Renal pelvis (tissue), 4 donors: ENCODE results near the gene CEP85L. TPM values are rescaled to one million over a fixed set of nuclear protein-coding genes. Genes with fewer than 3 reads are reported as not detected.

Source experiments
- DNase-seq: peaks from one replicate; pipeline ENCODE4 v3.0.0-alpha.2; 2013
- polyA plus RNA-seq, 3 donors: library from polyadenylated mRNA; unstranded; fragments of 120-200 nt; gene quantifications; one replicate each; pipeline ENCODE4 v1.2.1, GENCODE V29; 2013; ENCODE audit not compliant: insufficient read length in 3 of 3

CEP85L gene
- polyA plus RNA-seq, 3 donors: 6.3 to 6.4 (median 6.4) TPM

DNA sequence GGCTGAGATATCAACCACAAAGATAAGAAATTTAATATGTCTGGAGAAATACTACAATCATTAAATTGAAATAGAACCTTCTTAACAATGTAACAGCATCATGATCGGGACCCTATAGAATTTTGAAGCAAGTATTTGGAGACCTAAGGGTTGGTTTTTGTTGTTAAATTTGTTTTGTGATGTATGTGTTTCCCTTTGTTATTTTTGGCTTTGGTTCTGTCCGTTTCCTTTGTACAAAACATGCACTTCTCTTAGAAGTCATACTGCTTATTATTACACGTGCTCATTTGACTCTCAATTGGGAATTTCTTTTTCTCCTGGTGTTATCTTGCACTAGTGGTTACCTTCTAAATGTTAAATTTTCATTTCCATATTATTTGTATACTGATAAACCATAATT, 107.3 kb downstream of the CEP85L start:
- DNase-seq: no peak

DNA sequence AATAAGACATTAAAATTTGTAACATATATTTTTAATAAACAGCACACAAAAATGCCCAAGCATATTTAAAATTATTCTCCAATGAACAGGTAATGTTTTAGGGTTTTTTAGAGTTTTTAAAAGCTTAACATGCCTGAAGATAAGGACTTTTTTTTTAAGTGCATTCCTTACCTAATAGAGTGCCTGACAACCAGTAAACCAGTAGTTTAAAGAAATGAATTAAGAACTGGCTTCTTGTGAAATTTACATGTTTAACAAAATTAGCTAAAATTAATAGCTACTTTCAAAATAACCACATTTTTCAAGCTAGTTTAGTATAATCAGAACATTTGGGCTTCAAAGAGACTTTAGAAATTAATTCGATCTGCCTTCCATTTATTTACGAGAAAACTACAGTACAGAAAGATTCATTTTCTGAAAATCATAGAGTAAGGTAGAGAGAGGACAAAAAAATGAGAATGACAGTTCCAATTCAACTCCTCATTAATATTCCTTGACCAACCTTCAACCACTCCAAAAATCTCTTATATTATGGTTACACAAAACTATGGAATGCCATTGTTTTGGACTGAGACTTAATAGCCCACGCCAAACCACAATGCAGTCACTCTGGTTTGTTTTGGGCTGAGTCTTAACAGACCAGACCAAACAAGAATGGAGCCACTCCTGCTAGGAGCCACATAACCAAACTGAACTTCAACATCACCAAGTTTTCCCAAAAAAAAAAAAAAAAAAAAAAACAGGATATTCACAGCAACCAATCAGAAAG, 109.0 kb downstream of the CEP85L start:
- DNase-seq: no peak

DNA sequence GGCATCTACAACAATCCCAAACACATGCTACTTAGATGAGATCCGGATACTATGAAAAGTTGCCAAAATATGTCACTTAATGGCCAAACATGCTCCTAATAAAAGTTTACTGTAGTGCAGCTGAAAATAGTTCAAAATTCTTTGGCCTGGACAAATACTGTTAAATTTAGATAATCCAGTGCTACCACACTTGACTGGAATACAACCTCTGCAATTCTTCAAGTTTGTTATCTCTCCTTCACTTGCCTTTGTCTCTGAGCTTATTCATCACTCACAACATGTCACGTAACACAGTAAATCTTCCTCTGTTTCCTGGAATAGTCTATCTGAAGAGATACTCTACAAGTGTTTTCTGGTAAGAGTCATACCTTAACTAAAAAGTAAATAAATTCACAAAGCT, 113.8 kb downstream of the CEP85L start:
- DNase-seq: peak; percentile 8

DNA sequence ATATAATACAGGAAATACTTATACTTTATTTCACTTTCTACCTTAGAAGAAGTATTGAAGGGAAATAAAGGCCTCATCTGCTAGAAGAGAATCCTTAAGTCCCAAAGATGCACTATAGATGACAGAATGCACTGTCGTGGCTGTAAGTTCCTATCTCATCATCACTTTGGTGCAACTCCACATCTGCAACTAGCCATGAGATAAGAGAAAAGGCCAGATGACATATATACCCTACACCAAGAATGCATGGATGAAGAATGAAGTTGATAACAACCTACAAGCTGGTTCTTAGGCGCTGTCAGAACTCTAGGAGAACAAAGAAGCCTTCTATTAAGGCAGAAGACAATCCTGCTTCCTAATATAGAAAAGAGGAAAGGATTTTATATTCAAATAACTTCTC, 114.9 kb downstream of the CEP85L start:
- no peak for DNase-seq

DNA sequence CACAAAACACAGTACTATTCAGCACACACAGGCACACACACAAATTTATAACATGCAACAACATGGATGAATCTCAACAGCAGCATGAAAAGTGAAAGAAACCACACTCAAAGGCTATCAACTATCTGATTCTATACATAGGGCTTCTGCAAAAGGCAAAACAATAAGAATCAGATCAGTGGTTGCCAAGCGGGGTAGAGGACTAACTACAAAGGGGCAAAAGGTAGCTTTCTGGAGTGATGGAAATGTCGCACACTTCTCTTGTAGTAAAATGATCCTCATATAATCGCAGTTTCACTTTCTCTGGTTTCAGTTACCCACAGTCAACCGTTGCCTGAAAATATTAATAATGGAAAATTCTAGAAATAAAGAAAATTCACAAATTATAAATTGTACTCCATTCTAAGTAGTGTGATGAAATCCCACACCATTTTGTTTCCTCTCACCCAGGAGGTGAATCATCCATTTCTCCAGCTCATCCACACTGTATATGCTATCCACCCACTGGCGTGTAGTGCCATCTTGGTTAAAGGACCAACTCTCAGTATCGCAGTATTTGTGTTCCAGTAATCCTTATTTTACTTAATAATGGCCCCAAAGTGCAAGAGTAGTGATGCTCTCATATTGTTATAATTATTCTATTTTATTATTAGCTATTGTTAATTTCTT, 116.1 kb downstream of the CEP85L start:
- DNase-seq: no peak

- no peak for DNase-seq
Observed at GRCh38 chr6:118530942-118531341, 120.4 kb downstream of the CEP85L start.

DNA sequence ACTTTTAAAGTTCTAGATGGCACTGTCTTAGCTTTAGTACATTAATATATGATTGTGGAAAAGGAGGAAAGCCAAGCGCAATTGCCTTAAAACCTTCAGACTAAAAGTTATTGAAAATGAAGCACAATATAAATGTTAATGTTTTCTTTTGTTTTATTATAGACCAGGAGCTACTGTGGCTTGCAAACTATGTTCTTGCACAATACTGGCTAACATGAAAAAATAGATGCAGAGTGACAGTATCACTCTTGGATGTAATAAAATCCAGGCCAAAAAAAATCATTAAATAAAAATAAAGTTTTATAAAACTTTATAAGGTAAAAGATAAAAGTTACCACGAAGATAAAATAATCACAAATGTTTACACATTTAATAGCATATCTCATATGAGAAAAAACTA, 121.6 kb downstream of the CEP85L start:
- no peak for DNase-seq

DNA sequence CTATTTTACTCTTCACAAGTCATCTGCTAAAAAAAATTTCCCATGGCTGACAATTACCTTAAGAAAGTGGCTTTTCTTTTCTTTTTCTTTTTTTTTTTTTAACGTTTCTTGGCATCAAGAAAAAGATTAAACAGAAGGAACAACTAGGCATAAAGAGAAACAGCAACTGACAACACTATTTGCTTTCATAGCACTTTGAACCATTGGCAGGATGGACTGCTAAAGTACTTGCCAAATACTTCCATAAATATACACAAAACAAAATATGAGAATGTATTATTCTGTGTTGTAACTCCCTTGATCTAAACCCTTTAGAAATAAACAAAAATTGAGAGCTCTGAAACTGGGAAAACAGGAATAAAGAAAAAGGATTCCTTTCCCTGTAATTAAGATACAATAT, 123.3 kb downstream of the CEP85L start:
- no peak for DNase-seq

GRCh38 chr6:118525913-118526780, 125.2 kb downstream of the CEP85L start:
- DNase-seq: no peak

DNA sequence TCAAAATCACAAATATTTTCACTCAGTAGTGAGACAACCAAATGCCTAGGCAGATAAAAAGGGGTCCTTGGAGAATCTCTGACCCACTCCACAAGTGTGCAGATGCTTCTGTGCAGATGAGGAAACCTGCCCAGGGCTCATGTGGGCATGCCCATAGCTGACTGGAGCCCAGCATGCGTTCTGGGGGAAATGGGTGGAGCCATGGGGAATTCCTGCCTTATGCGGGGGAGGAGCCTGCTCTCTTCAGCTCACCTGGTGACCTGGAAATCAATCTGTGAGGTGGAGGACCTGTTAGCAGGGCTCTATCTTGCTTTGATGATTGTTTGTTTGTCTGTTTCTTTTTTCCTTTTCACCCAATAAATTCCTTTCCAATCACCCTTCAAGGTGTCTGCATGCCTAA, 126.7 kb downstream of the CEP85L start:
- DNase-seq: no peak

- no peak for DNase-seq
Observed at GRCh38 chr6:118523216-118523615, 128.2 kb downstream of the CEP85L start.

- DNase-seq: no peak
Observed at GRCh38 chr6:118522422-118522821, 129.0 kb downstream of the CEP85L start.

GRCh38 chr6:118514689-118515088, 136.7 kb downstream of the CEP85L start:
- no peak for DNase-seq

- no peak for DNase-seq
Observed at GRCh38 chr6:118511930-118512715, 139.3 kb downstream of the CEP85L start.

GRCh38 chr6:118509009-118509617, 142.3 kb downstream of the CEP85L start:
- peak; percentile 5 for DNase-seq

- no peak for DNase-seq
Observed at GRCh38 chr6:118507636-118508035, 143.8 kb downstream of the CEP85L start.

- no peak for DNase-seq
Observed at GRCh38 chr6:118506071-118506638, 145.2 kb downstream of the CEP85L start.

DNA sequence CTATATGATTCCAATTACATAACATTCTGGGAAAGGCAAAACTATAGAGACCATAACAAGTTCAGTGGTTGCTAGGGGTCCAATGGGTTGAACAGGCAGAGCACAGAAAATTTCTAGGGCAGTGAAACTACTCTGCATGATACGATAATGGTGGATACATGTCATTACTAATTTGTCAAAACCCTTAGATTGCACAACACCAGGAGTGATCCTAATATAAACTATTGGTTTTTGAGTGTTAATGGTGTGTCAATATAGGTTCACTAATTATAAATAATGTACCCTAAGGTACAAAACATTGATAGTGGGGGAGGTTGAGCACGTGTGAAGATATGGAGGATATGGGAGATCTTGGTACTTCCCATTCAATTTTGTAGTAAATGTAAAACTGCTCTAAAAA, 145.7 kb downstream of the CEP85L start:
- no peak for DNase-seq

DNA sequence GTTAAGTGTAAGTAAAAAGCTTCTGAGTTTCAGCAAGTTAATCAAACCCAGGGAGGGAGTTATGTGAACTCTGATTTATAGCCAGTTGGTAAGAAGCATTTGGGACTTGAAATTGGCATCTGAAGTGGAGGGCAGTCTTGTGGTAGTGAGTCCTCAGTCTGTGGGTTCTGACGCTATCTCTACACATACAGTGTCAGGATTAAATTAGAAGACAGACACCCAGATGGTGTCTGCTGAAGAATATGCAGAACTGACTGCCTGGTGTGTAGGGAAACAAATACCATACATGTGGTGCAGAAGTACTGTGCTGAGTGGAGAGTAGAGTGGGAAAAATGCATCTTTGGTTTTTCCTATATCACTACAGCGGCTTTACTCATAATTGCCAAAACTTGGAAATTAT, 146.8 kb downstream of the CEP85L start:
- DNase-seq: no peak

DNA sequence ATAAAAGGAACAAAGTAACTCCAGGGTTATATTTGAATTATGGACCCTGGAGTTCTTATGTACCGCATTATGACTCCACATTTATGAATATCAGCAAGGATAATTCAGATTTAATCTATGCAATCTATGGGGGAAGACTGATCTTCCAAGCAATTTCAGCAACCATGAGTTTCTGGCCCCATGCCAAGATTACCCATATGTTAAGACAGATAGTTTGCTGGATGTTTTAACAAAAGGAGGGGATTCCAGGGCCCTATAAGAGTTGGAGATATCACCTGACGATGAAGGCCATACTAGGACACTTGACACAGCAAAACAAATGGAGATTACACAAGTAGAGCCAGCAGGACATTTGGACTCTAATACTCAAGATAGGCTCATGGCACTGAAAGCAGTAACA, 149.2 kb downstream of the CEP85L start:
- no peak for DNase-seq

DNA sequence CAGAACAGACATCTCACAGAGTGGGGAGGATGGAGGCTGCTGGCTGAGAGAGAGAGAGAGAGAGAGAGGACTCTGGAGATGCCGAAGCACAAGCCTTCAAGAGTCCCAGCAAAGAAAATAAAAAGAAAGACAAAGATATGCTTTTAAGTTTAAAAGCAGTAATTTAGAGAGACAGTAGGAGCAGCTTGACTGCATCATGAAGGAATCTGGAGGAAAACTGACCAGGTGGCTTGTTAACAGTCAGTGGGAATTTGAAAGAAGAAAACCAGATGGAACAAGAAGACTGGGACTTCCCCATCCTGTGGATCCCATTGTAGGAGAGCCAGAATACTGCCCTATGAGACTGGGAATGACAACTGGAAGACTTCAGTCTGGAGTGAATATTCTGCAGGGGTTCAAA, 149.6 kb downstream of the CEP85L start:
- DNase-seq: peak; percentile 66
